Mesenteric fat pad (tissue), 1 donor: ENCODE results near the gene FBN2. TPM values are rescaled to one million over a fixed set of nuclear protein-coding genes. Genes with fewer than 3 reads are reported as not detected.

Experiments used
- DNase-seq: peaks from one replicate; pipeline ENCODE4 v3.0.0-alpha.2; 2020; ENCODE audit warnings: low spot score
- total RNA-seq: library from RNA; stranded (reverse); fragmentation: NEBNext Ultra II Directional; extraction: Animal tissue kit (Norgen Biotek cat#: 25700); gene quantifications from one replicate; pipeline ENCODE4 v1.2.1, GENCODE V29; 2021
- donor health status: DM: yes; HTN: yes; CAD: no.

The FBN2 gene
- total RNA-seq, 1 donor from 2014 or later, result 1.4 TPM

DNA sequence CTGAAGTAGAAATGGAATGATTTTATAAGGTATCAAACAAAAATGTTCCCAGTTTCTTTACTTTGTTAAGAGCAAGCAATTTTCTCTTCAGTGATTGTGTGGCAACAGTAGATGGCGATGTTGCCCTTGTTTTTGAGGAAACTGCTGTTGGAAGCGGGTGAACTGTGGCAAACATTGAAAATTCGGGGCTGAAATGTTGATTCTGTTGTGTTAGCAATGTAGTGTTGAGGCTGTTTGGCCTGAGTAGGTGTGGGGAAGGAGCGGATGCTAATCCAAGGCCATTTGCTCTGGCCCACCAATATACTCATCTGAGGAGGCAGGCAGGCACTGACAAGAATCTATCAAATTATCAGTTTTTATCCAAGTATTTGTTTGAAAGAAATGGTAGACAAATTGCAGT, 324.7 kb downstream of the FBN2 start:
- DNase-seq, result no peak

DNA sequence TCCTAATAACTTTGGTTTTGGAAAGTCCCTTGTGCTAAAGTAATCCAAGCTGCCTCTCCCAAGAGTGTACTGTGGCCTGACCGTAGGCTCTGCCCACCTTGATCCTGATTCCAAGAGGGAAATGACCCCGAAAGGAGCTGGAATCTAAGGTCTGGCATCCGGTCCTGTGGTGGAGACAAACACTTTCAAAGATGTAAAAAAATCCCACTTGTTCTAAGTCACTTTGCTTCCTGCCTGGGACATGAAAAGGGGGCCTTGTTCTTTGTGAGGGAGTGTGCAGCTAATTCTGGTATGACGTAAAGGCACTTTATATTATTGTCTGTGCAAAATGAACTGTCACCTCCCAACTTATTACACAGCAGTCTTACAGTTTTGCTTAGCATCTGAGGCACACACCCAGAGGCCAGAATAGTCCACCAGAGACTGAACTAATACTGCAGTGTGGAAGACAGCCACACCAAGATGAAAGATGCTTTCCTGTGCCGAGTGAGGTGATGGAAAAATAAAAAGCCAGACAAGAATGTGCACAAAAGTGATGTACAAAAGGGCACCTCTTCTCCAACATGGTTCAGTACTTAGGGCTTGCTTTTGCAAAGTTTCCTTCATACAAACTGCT, 325.7 kb downstream of the FBN2 start:
- DNase-seq, result no peak

DNA sequence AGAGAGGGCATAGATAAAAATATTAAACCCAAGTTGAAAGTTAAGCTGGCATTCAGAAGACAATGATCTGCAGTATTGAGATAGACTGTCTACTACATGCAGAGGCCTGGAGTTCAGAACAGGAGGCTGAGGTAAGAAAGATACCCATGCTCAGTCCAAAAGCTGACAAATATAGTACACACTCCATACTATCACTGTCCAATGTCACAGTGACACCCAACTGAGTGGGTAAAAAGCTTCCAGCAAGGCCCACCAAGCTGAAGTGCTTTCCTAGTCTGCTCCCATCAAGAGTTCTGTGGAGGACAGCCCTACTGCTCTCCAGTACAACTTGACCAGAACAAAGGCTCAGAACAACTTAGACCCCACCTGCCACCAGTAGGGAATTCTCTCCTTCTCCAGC, 329.6 kb downstream of the FBN2 start:
- DNase-seq, result no peak
